Measurements from ENCODE around the gene DAZAP1. TPM values are rescaled to one million over a fixed set of nuclear protein-coding genes. Genes with fewer than 3 reads are reported as not detected.

DAZAP1 gene
- total and polyA plus RNA-seq, 5 donors from 2014 or later, result 2.4 to 153 (median 5.0) TPM

- Histone ChIP-seq H3K4me1 (ENCODE audit: control insufficient read depth, insufficient read depth, low read length, poor library complexity, severe bottlenecking) (peaks cover 10% of the 10 kb centered on the region), H3K27me3 (ENCODE audit: control insufficient read depth, insufficient read depth, low read length) (no peaks in the 10 kb centered on the region), H3K36me3 (ENCODE audit: control insufficient read depth, insufficient read depth, low read length) (no peaks in the 10 kb centered on the region), H3K4me3 (ENCODE audit: low read depth, low read length) (no peak overlapping the region), H3K9me3 (ENCODE audit: control insufficient read depth in 2 of 2, low read length in 2 of 2) (no peaks in the 10 kb centered on the region), H3K27ac (ENCODE audit: insufficient read depth, low read length, poor library complexity, severe bottlenecking) (no peak overlapping the region)
- Mint-ChIP-seq H3K27ac (peak overlapping the region in 1 of 3 donors; percentile 88), H3K4me3 (no peak overlapping the region), H3K4me1 (peaks cover 7 to 21% (median 16%) of the 10 kb centered on the region in 4 donors), H3K9me3 (peaks cover 0 to 6% (median 2%) of the 10 kb centered on the region in 7 donors), H3K27me3 (peaks cover 10% of the 10 kb centered on the region), H3K36me3 (peaks cover 5% of the 10 kb centered on the region)
- no peak for ATAC-seq (ENCODE audit: low read depth in 2 of 2)
- no peak for DNase-seq
These were observed 27.4 kb upstream of the DAZAP1 start for GRCh38 chr19:1379961-1380489.

GRCh38 chr19:1382250-1382649 is 25.1 kb upstream of the DAZAP1 start:
- H3K36me3 ChIP-seq (ENCODE audit: control insufficient read depth, insufficient read depth, low read length), result peaks cover 5% of the 10 kb centered on the region
- H3K4me3 Mint-ChIP-seq, result no peak overlapping the region
- no peak overlapping the region for H3K27ac Mint-ChIP-seq
- H3K27me3 Mint-ChIP-seq, result peaks cover 10% of the 10 kb centered on the region
- H3K9me3 ChIP-seq (ENCODE audit: control insufficient read depth in 2 of 2, low read length in 2 of 2), result no peaks in the 10 kb centered on the region
- peaks cover 0 to 6% (median 2%) of the 10 kb centered on the region in 7 donors for H3K9me3 Mint-ChIP-seq
- peaks cover 12 to 26% (median 16%) of the 10 kb centered on the region in 4 donors for H3K4me1 Mint-ChIP-seq
- no peak overlapping the region for H3K4me3 ChIP-seq (ENCODE audit: low read depth, low read length)
- DNase-seq (no peak), ATAC-seq (ENCODE audit: low read depth in 2 of 2) (no peak)
- peaks cover 11% of the 10 kb centered on the region for H3K4me1 ChIP-seq (ENCODE audit: control insufficient read depth, insufficient read depth, low read length, poor library complexity, severe bottlenecking)
- H3K27me3 ChIP-seq (ENCODE audit: control insufficient read depth, insufficient read depth, low read length), result no peaks in the 10 kb centered on the region
- H3K36me3 Mint-ChIP-seq, result peaks cover 5% of the 10 kb centered on the region
- no peak overlapping the region for H3K27ac ChIP-seq (ENCODE audit: insufficient read depth, low read length, poor library complexity, severe bottlenecking)

- H3K4me1 Mint-ChIP-seq, result peaks cover 12 to 26% (median 16%) of the 10 kb centered on the region in 4 donors
- peak overlapping the region; percentile 94 to 100 (median 98) for H3K4me3 Mint-ChIP-seq
- H3K27ac Mint-ChIP-seq, result peak overlapping the region; percentile 99 to 100 (median 100)
- Histone ChIP-seq H3K27ac (ENCODE audit: insufficient read depth, low read length, poor library complexity, severe bottlenecking) (peak overlapping the region; percentile 79), H3K36me3 (ENCODE audit: control insufficient read depth, insufficient read depth, low read length) (peaks cover 5% of the 10 kb centered on the region), H3K4me3 (ENCODE audit: low read depth, low read length) (peak overlapping the region; percentile 71), H3K4me1 (ENCODE audit: control insufficient read depth, insufficient read depth, low read length, poor library complexity, severe bottlenecking) (peaks cover 11% of the 10 kb centered on the region), H3K9me3 (ENCODE audit: control insufficient read depth in 2 of 2, low read length in 2 of 2) (no peaks in the 10 kb centered on the region), H3K27me3 (ENCODE audit: control insufficient read depth, insufficient read depth, low read length) (no peaks in the 10 kb centered on the region)
- peaks cover 0 to 6% (median 2%) of the 10 kb centered on the region in 7 donors for H3K9me3 Mint-ChIP-seq
- H3K36me3 Mint-ChIP-seq, result peaks cover 5% of the 10 kb centered on the region
- DNase-seq (no peak), ATAC-seq (ENCODE audit: low read depth in 2 of 2) (no peak)
- H3K27me3 Mint-ChIP-seq, result peaks cover 10% of the 10 kb centered on the region
These were observed 24.4 kb upstream of the DAZAP1 start for GRCh38 chr19:1383017-1383311.

GRCh38 chr19:1383312-1384084 is 23.9 kb upstream of the DAZAP1 start, which contains the start of gene NDUFS7:
NDUFS7 (plus strand) TSS chr19:1383907; CDS start chr19:1383927, 20 bp downstream.
- Histone ChIP-seq H3K9me3 (ENCODE audit: control insufficient read depth in 2 of 2, low read length in 2 of 2) (no peaks in the 10 kb centered on the region), H3K4me3 (ENCODE audit: low read depth, low read length) (peak within 1 kb of the TSS; percentile 71), H3K36me3 (ENCODE audit: control insufficient read depth, insufficient read depth, low read length) (peaks cover 5% of the 10 kb centered on the region), H3K27ac (ENCODE audit: insufficient read depth, low read length, poor library complexity, severe bottlenecking) (peak within 1 kb of the TSS; percentile 79), H3K4me1 (ENCODE audit: control insufficient read depth, insufficient read depth, low read length, poor library complexity, severe bottlenecking) (peaks cover 11% of the 10 kb centered on the region), H3K27me3 (ENCODE audit: control insufficient read depth, insufficient read depth, low read length) (no peaks in the 10 kb centered on the region)
- Mint-ChIP-seq H3K4me1 (peaks cover 12 to 26% (median 16%) of the 10 kb centered on the region in 4 donors), H3K9me3 (peaks cover 0 to 6% (median 2%) of the 10 kb centered on the region in 7 donors), H3K27me3 (peaks cover 10% of the 10 kb centered on the region), H3K4me3 (peak within 1 kb of the TSS; percentile 94 to 100 (median 98)), H3K27ac (peak within 1 kb of the TSS; percentile 99 to 100 (median 100)), H3K36me3 (peaks cover 5% of the 10 kb centered on the region)
- ATAC-seq (ENCODE audit: low read depth in 2 of 2) (peak; percentile 82 to 84), DNase-seq (peak; percentile 82 to 95 (median 95))

- H3K27ac Mint-ChIP-seq, result peak overlapping the region in 1 of 3 donors; percentile 100
- peaks cover 0 to 6% (median 2%) of the 10 kb centered on the region in 7 donors for H3K9me3 Mint-ChIP-seq
- Histone ChIP-seq H3K36me3 (ENCODE audit: control insufficient read depth, insufficient read depth, low read length) (peaks cover 9% of the 10 kb centered on the region), H3K9me3 (ENCODE audit: control insufficient read depth in 2 of 2, low read length in 2 of 2) (no peaks in the 10 kb centered on the region), H3K4me3 (ENCODE audit: low read depth, low read length) (peak overlapping the region; percentile 71), H3K27ac (ENCODE audit: insufficient read depth, low read length, poor library complexity, severe bottlenecking) (peak overlapping the region; percentile 79), H3K27me3 (ENCODE audit: control insufficient read depth, insufficient read depth, low read length) (no peaks in the 10 kb centered on the region), H3K4me1 (ENCODE audit: control insufficient read depth, insufficient read depth, low read length, poor library complexity, severe bottlenecking) (peaks cover 11% of the 10 kb centered on the region)
- peaks cover 8% of the 10 kb centered on the region for H3K36me3 Mint-ChIP-seq
- peaks cover 10% of the 10 kb centered on the region for H3K27me3 Mint-ChIP-seq
- ATAC-seq (ENCODE audit: low read depth in 2 of 2), result no peak
- H3K4me3 Mint-ChIP-seq, result peak overlapping the region; percentile 94 to 100 (median 98)
- DNase-seq, result no peak
- H3K4me1 Mint-ChIP-seq, result peaks cover 14 to 29% (median 16%) of the 10 kb centered on the region in 4 donors
These were observed 23.3 kb upstream of the DAZAP1 start for GRCh38 chr19:1384085-1384462.

- H3K27me3 ChIP-seq (ENCODE audit: control insufficient read depth, insufficient read depth, low read length), result no peaks in the 10 kb centered on the region
- H3K9me3 ChIP-seq (ENCODE audit: control insufficient read depth in 2 of 2, low read length in 2 of 2), result no peaks in the 10 kb centered on the region
- peaks cover 10% of the 10 kb centered on the region for H3K27me3 Mint-ChIP-seq
- H3K4me3 ChIP-seq (ENCODE audit: low read depth, low read length), result peak overlapping the region; percentile 71
- peak in 1 of 3 donors; percentile 36 for DNase-seq
- peaks cover 14 to 29% (median 16%) of the 10 kb centered on the region in 4 donors for H3K4me1 Mint-ChIP-seq
- peaks cover 13% of the 10 kb centered on the region for H3K36me3 Mint-ChIP-seq
- H3K4me1 ChIP-seq (ENCODE audit: control insufficient read depth, insufficient read depth, low read length, poor library complexity, severe bottlenecking), result peaks cover 11% of the 10 kb centered on the region
- ATAC-seq (ENCODE audit: low read depth in 2 of 2), result no peak
- H3K4me3 Mint-ChIP-seq, result peak overlapping the region; percentile 89 to 99 (median 95)
- H3K27ac Mint-ChIP-seq, result peak overlapping the region in 2 of 3 donors; percentile 32 to 61
- H3K9me3 Mint-ChIP-seq, result peaks cover 0 to 6% (median 2%) of the 10 kb centered on the region in 7 donors
- H3K36me3 ChIP-seq (ENCODE audit: control insufficient read depth, insufficient read depth, low read length), result peaks cover 14% of the 10 kb centered on the region
- peak overlapping the region; percentile 79 for H3K27ac ChIP-seq (ENCODE audit: insufficient read depth, low read length, poor library complexity, severe bottlenecking)
These were observed 22.8 kb upstream of the DAZAP1 start for GRCh38 chr19:1384478-1385110.

GRCh38 chr19:1385816-1386215 is 21.6 kb upstream of the DAZAP1 start:
- H3K27ac ChIP-seq (ENCODE audit: insufficient read depth, low read length, poor library complexity, severe bottlenecking), result no peak overlapping the region
- no peak for ATAC-seq (ENCODE audit: low read depth in 2 of 2)
- DNase-seq, result no peak
- Mint-ChIP-seq H3K36me3 (peaks cover 15% of the 10 kb centered on the region), H3K27me3 (peaks cover 10% of the 10 kb centered on the region), H3K4me1 (peaks cover 14 to 29% (median 16%) of the 10 kb centered on the region in 4 donors), H3K4me3 (peak overlapping the region in 3 of 4 donors; percentile 35 to 89 (median 50)), H3K9me3 (peaks cover 0 to 6% (median 2%) of the 10 kb centered on the region in 7 donors), H3K27ac (no peak overlapping the region)
- H3K27me3 ChIP-seq (ENCODE audit: control insufficient read depth, insufficient read depth, low read length), result no peaks in the 10 kb centered on the region
- peaks cover 15% of the 10 kb centered on the region for H3K36me3 ChIP-seq (ENCODE audit: control insufficient read depth, insufficient read depth, low read length)
- H3K4me3 ChIP-seq (ENCODE audit: low read depth, low read length), result no peak overlapping the region
- no peaks in the 10 kb centered on the region for H3K9me3 ChIP-seq (ENCODE audit: control insufficient read depth in 2 of 2, low read length in 2 of 2)
- peaks cover 11% of the 10 kb centered on the region for H3K4me1 ChIP-seq (ENCODE audit: control insufficient read depth, insufficient read depth, low read length, poor library complexity, severe bottlenecking)

Data from CD4-positive, CD25-positive, alpha-beta regulatory T cell (primary cell).